IPS-18a (cell line): Measurements from ENCODE around the gene WDR86.

Source experiments
- H3K27ac ChIP-seq: one replicate; pipeline ENCODE4 v1.5.1; 2013; ENCODE audit warnings: low read length
- H3K27me3 ChIP-seq: one replicate; pipeline ENCODE4 v1.6.1; 2013; ENCODE audit warnings: mild to moderate bottlenecking, low read length; ENCODE audit not compliant: control insufficient read depth, insufficient read depth
- H3K36me3 ChIP-seq: one replicate; pipeline ENCODE4 v1.6.1; 2013; ENCODE audit warnings: low read depth, low read length; ENCODE audit not compliant: control insufficient read depth
- H3K4me1 ChIP-seq: one replicate; pipeline ENCODE4 v1.6.1; 2013; ENCODE audit warnings: low read depth, low read length; ENCODE audit not compliant: control insufficient read depth
- H3K4me3 ChIP-seq: one replicate; pipeline ENCODE4 v1.5.1; 2013; ENCODE audit warnings: low read length
- H3K9ac ChIP-seq: one replicate; pipeline ENCODE4 v1.6.1; 2013; ENCODE audit warnings: mild to moderate bottlenecking, low read length, moderate library complexity
- H3K9me3 ChIP-seq: one replicate; pipeline ENCODE4 v1.6.1; 2013; ENCODE audit warnings: low read depth, low read length; ENCODE audit not compliant: control insufficient read depth

Gene WDR86

GRCh38 chr7:151438864-151439601 lies 29.2 kb upstream of the WDR86 start:
- no peak overlapping the region for H3K27ac ChIP-seq
- no peak overlapping the region for H3K9ac ChIP-seq
- no peaks in the 10 kb centered on the region for H3K9me3 ChIP-seq
- H3K27me3 ChIP-seq, result peaks cover 11% of the 10 kb centered on the region
- H3K36me3 ChIP-seq, result no peaks in the 10 kb centered on the region
- peak overlapping the region; percentile 49 for H3K4me3 ChIP-seq
- H3K4me1 ChIP-seq, result peaks cover 3% of the 10 kb centered on the region

GRCh38 chr7:151437866-151438516 lies 28.2 kb upstream of the WDR86 start:
- Histone ChIP-seq H3K27ac (no peak overlapping the region), H3K27me3 (peaks cover 11% of the 10 kb centered on the region), H3K36me3 (no peaks in the 10 kb centered on the region), H3K4me3 (no peak overlapping the region), H3K9me3 (no peaks in the 10 kb centered on the region), H3K9ac (no peak overlapping the region), H3K4me1 (peaks cover 3% of the 10 kb centered on the region)

DNA sequence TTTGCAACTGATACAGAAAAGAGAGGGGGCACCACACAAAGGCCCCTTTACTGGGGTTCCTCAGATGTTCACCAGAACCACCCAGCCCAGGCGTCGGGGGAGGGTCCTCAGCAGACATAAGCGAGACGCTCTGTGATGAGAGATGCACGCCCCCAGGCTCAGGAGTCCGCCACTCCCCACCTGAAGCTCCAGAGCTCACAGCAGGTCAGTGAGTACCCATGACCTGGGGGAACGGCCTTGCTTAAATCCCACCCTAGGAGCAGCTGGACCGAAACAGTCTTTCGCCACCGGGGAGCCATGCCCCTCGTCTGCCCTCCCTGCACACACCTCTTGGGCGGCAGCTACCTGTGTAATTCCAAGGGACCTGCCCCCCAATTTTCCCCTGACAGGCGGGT lies 27.3 kb upstream of the WDR86 start:
- H3K36me3 ChIP-seq, result no peaks in the 10 kb centered on the region
- H3K9ac ChIP-seq, result no peak overlapping the region
- H3K4me3 ChIP-seq, result no peak overlapping the region
- no peak overlapping the region for H3K27ac ChIP-seq
- peaks cover 3% of the 10 kb centered on the region for H3K4me1 ChIP-seq
- no peaks in the 10 kb centered on the region for H3K9me3 ChIP-seq
- peaks cover 11% of the 10 kb centered on the region for H3K27me3 ChIP-seq

- Histone ChIP-seq H3K4me1 (peaks cover 3% of the 10 kb centered on the region), H3K9ac (no peak overlapping the region), H3K36me3 (no peaks in the 10 kb centered on the region), H3K9me3 (no peaks in the 10 kb centered on the region), H3K4me3 (no peak overlapping the region), H3K27me3 (peaks cover 11% of the 10 kb centered on the region), H3K27ac (no peak overlapping the region)
These were observed 26.8 kb upstream of the WDR86 start for GRCh38 chr7:151436446-151437158.

GRCh38 chr7:151435971-151436370 lies 26.1 kb upstream of the WDR86 start:
- H3K36me3 ChIP-seq, result no peaks in the 10 kb centered on the region
- H3K27ac ChIP-seq, result no peak overlapping the region
- H3K9ac ChIP-seq, result no peak overlapping the region
- peaks cover 11% of the 10 kb centered on the region for H3K27me3 ChIP-seq
- no peaks in the 10 kb centered on the region for H3K9me3 ChIP-seq
- no peak overlapping the region for H3K4me3 ChIP-seq
- peaks cover 3% of the 10 kb centered on the region for H3K4me1 ChIP-seq

DNA sequence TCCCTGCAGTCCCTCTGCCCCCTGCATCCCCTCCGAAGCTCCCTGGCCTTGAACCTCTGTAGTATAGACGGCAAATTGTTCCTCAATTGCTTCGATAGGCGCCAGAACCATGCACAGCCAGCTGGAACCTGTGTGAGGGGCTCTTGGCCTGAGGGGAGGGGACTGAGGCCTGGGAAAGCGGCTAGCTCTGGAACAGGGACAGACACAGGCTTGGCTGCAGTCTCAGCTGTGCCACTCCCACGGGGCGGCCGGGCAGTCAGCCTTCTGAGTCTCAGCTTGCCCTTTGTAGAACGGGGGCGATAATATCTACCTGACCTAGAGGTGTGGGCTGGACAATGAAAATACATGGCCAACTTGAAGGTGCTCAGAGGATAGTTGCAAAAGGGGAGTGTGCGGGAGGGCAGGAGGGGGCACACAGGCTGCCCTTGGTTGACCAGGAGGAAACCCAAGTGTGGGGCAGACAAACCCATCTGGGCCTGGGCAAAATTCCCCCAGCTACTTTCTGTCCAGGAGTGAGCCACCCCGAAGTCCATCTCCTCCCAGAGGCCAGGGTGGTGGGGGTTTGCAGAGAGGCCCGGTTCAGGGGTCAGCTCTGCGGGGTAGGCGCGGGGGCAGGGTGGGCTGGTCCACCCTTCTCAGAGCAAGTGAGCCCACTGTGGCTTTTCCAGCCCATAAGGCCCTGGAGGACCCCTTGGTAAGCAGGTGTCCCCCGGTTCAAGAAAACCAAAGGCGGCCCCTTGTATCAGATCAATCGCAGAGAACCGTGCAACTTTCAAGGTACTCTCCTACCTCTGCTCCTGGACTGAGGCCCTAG lies 25.5 kb upstream of the WDR86 start:
- Histone ChIP-seq H3K4me1 (no peaks in the 10 kb centered on the region), H3K27ac (no peak overlapping the region), H3K9ac (no peak overlapping the region), H3K36me3 (no peaks in the 10 kb centered on the region), H3K27me3 (peaks cover 11% of the 10 kb centered on the region), H3K9me3 (no peaks in the 10 kb centered on the region), H3K4me3 (no peak overlapping the region)

- no peaks in the 10 kb centered on the region for H3K9me3 ChIP-seq
- no peak overlapping the region for H3K4me3 ChIP-seq
- peaks cover 10% of the 10 kb centered on the region for H3K27me3 ChIP-seq
- no peak overlapping the region for H3K27ac ChIP-seq
- no peaks in the 10 kb centered on the region for H3K36me3 ChIP-seq
- H3K4me1 ChIP-seq, result peaks cover 7% of the 10 kb centered on the region
- H3K9ac ChIP-seq, result no peak overlapping the region
These were observed 24.7 kb upstream of the WDR86 start for GRCh38 chr7:151434549-151434948.

DNA sequence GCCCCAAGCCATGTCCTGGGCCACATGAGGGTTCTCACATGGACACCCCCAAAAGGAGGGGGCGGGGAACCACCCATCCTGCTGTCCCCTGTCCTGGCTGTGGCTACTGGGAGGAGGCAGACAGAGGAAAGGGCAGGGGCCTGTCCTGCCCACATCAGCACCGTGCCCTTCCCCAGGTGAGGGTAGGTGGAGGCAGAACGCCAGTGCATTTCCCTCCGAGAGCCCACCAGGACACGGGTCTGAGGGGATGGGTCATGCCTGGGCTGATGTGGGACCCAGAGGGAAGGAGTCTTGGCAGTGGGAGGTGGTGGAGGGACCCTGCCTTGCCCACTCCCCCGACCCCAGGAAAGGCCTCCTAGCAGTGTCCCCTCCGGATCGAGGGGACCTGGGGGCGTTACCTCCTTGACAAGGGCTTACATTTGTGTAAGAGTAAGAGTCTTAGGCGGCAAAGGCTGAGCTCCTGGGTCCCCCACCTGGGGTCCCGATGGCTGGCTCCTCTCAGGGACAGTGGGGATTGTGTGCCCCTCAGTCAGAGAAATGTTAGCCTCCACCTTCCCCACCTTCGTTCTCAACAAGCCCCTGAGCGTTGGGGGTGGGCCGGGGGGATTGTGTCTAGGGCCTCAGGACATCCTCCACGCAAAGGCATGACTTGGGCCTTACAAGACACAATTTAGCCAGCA lies 24.0 kb upstream of the WDR86 start:
- H3K9ac ChIP-seq, result no peak overlapping the region
- H3K36me3 ChIP-seq, result no peaks in the 10 kb centered on the region
- H3K4me3 ChIP-seq, result no peak overlapping the region
- no peak overlapping the region for H3K27ac ChIP-seq
- no peaks in the 10 kb centered on the region for H3K9me3 ChIP-seq
- H3K27me3 ChIP-seq, result peaks cover 3% of the 10 kb centered on the region
- H3K4me1 ChIP-seq, result peaks cover 14% of the 10 kb centered on the region

GRCh38 chr7:151432658-151433521 lies 23.1 kb upstream of the WDR86 start:
- no peak overlapping the region for H3K27ac ChIP-seq
- H3K4me3 ChIP-seq, result no peak overlapping the region
- no peak overlapping the region for H3K9ac ChIP-seq
- peaks cover 20% of the 10 kb centered on the region for H3K4me1 ChIP-seq
- H3K9me3 ChIP-seq, result no peaks in the 10 kb centered on the region
- H3K27me3 ChIP-seq, result no peaks in the 10 kb centered on the region
- no peaks in the 10 kb centered on the region for H3K36me3 ChIP-seq

DNA sequence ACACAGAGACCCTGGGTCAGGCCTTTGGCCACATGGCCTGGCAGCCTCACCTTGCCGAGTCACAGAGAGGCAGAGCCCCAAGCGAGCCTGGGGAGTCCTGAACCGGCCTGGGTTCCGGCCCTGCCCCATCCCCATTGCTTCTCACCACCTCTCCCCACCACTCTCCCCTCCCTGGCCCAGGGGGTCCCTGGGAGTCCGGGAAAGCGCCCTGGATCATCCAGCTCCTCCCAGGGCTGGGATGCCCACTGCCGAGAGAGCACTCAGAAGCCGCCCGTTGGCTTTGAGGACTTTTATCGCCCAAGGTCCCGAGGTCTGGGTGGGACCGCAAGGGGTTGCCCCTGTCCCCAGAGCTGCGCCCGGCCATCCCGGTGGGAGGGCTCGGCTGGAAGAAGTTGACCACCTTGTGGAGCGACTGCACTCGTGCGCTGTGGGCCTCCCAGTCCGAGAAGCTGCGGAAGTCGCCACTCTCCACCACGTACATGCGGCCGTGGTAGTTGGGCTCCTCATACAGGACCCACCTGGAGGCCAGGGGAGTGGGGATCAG lies 22.0 kb upstream of the WDR86 start:
- Histone ChIP-seq H3K36me3 (no peaks in the 10 kb centered on the region), H3K27me3 (no peaks in the 10 kb centered on the region), H3K9ac (no peak overlapping the region), H3K4me3 (no peak overlapping the region), H3K4me1 (peaks cover 20% of the 10 kb centered on the region), H3K27ac (no peak overlapping the region), H3K9me3 (no peaks in the 10 kb centered on the region)
